Neural cell (in vitro differentiated cells): ENCODE data around the gene KCNAB2.

Experiments
- EP300 ChIP-seq: fragments of 450-650 bp; conservative IDR thresholded peaks from 2 replicates; pipeline ENCODE4 v1.6.1; 2014; ENCODE audit warnings: antibody characterized with exemption, mild to moderate bottlenecking, moderate library complexity; ENCODE audit not compliant: poor library complexity, severe bottlenecking
- EZH2 ChIP-seq: fragments of 200-600, 300-800 bp; shearing (Covaris generic), sonication (generic); IDR thresholded peaks from 2 replicates; pipeline ENCODE4 v1.6.1; 2014; ENCODE audit warnings: antibody characterized with exemption, low read length, borderline replicate concordance, mild to moderate bottlenecking; ENCODE audit not compliant: insufficient read depth, poor library complexity, severe bottlenecking
- TF ChIP-seq, protein P1 (sequence below): fragments of 450-650 bp; IDR thresholded peaks from 2 replicates; pipeline ENCODE4 v1.5.1; 2014; ENCODE audit warnings: antibody characterized with exemption, mild to moderate bottlenecking, moderate library complexity; ENCODE audit not compliant: poor library complexity, severe bottlenecking

GRCh38 chr1:6037338-6037762 lies 8.3 kb upstream of the KCNAB2 start:
- TF ChIP-seq, protein P1, sequence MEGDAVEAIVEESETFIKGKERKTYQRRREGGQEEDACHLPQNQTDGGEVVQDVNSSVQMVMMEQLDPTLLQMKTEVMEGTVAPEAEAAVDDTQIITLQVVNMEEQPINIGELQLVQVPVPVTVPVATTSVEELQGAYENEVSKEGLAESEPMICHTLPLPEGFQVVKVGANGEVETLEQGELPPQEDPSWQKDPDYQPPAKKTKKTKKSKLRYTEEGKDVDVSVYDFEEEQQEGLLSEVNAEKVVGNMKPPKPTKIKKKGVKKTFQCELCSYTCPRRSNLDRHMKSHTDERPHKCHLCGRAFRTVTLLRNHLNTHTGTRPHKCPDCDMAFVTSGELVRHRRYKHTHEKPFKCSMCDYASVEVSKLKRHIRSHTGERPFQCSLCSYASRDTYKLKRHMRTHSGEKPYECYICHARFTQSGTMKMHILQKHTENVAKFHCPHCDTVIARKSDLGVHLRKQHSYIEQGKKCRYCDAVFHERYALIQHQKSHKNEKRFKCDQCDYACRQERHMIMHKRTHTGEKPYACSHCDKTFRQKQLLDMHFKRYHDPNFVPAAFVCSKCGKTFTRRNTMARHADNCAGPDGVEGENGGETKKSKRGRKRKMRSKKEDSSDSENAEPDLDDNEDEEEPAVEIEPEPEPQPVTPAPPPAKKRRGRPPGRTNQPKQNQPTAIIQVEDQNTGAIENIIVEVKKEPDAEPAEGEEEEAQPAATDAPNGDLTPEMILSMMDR = no peak
- TF ChIP-seq EZH2 = no peak
- no peak for TF ChIP-seq EP300
